Suprapubic skin (tissue), 4 donors: ENCODE results near the gene NPHP4. TPM values are rescaled to one million over a fixed set of nuclear protein-coding genes. Genes with fewer than 3 reads are reported as not detected.

Source experiments
- DNase-seq, 2 donors: peaks; one replicate each; pipeline ENCODE4 v3.0.0-alpha.2; 2019; ENCODE audit warnings: low spot score in 2 of 2
- H3K27ac ChIP-seq: fragments of 200-600 bp; sonication (generic); one replicate; pipeline ENCODE4 v1.5.1; 2019
- H3K27me3 ChIP-seq: fragments of 200-600 bp; sonication (generic); one replicate; pipeline ENCODE4 v1.5.1; 2019
- H3K36me3 ChIP-seq: fragments of 200-600 bp; sonication (generic); one replicate; pipeline ENCODE4 v1.5.1; 2019
- H3K4me1 ChIP-seq: fragments of 200-600 bp; sonication (generic); one replicate; pipeline ENCODE4 v1.5.1; 2019
- H3K4me3 ChIP-seq: fragments of 200-600 bp; sonication (generic); one replicate; pipeline ENCODE4 v1.5.1; 2019; ENCODE audit warnings: mild to moderate bottlenecking
- H3K9me3 ChIP-seq: fragments of 200-600 bp; sonication (generic); one replicate; pipeline ENCODE4 v1.5.1; 2019
- EP300 ChIP-seq: sonication (generic); formaldehyde crosslinking; IDR thresholded peaks from one replicate; pipeline ENCODE4 v1.6.1; 2017; ENCODE audit warnings: antibody characterized with exemption
- POLR2A ChIP-seq, 2 donors: fragments of 450-650 bp; IDR thresholded peaks; one replicate each; pipeline ENCODE4 v1.6.1; 2017; ENCODE audit warnings: antibody characterized with exemption in 2 of 2, mild to moderate bottlenecking in 2 of 2, moderate library complexity in 2 of 2
- POLR2AphosphoS5 ChIP-seq, 3 donors: sonication (generic); formaldehyde crosslinking; IDR thresholded peaks; one replicate each; pipeline ENCODE4 v1.6.1; 2017; ENCODE audit warnings: antibody characterized with exemption in 3 of 3
- WGBS: methylation state at CpG from one replicate; pipeline ENCODE4 v1.1.5; 2018; 5-methylcytosine and 5-hydroxymethylcytosine counted together
- total RNA-seq, 4 donors: library from RNA; depleted of rRNA; stranded (reverse); fragments of >200 nt; gene quantifications; one replicate each; pipeline ENCODE4 v1.1.0, GENCODE V29; 2016
- TF ChIP-seq, protein P1 (sequence below), 2 donors: fragments of 200-600 bp in 1 of 2; fragments of 450-650 bp in 1 of 2; sonication (generic) in 1 of 2; IDR thresholded peaks; one replicate each; pipeline ENCODE4 v1.5.1; 2016 to 2019; ENCODE audit warnings: antibody characterized with exemption in 2 of 2, mild to moderate bottlenecking in 1 of 2, moderate library complexity in 1 of 2

Gene NPHP4
- total RNA-seq, 4 donors from 2014 or later, result 26.3 to 33.7 (median 29.1) TPM

DNA sequence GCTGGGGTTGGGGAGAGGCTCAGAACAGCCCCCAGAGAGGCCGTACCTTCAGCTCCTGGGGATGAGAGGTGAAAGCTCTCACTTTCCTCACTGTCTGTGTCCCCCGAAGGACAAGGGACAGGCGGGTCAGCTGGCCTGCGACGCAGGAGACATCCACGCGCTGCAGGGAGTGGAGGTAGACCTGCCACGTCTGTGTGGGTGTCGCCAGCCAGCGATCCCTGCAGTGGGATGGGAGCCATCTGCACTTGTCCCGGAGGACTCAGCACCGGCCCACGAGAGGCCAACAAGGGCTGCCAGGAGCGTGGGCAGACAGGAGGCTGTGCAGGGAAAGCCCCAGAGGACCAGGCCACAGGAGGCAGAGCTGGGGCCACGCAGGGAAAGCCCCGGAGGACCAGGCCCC lies 127.2 kb downstream of the NPHP4 start:
- H3K27me3 ChIP-seq, result no peaks in the 10 kb centered on the region
- DNase-seq, result no peak
- no peaks in the 10 kb centered on the region for H3K9me3 ChIP-seq
- TF ChIP-seq POLR2AphosphoS5 (IDR thresholded peaks at IDR 0.05), result no peak
- no peak for TF ChIP-seq EP300
- TF ChIP-seq, protein P1, sequence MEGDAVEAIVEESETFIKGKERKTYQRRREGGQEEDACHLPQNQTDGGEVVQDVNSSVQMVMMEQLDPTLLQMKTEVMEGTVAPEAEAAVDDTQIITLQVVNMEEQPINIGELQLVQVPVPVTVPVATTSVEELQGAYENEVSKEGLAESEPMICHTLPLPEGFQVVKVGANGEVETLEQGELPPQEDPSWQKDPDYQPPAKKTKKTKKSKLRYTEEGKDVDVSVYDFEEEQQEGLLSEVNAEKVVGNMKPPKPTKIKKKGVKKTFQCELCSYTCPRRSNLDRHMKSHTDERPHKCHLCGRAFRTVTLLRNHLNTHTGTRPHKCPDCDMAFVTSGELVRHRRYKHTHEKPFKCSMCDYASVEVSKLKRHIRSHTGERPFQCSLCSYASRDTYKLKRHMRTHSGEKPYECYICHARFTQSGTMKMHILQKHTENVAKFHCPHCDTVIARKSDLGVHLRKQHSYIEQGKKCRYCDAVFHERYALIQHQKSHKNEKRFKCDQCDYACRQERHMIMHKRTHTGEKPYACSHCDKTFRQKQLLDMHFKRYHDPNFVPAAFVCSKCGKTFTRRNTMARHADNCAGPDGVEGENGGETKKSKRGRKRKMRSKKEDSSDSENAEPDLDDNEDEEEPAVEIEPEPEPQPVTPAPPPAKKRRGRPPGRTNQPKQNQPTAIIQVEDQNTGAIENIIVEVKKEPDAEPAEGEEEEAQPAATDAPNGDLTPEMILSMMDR (IDR thresholded peaks at IDR 0.05), result no peak
- no peak for TF ChIP-seq POLR2A (IDR thresholded peaks at IDR 0.05)
- H3K27ac ChIP-seq, result no peak overlapping the region
- H3K4me1 ChIP-seq, result no peaks in the 10 kb centered on the region
- WGBS, result 81% methylated on average over 12 of the region's 16 CpGs
- H3K4me3 ChIP-seq, result no peak overlapping the region
- peaks cover 68% of the 10 kb centered on the region for H3K36me3 ChIP-seq

DNA sequence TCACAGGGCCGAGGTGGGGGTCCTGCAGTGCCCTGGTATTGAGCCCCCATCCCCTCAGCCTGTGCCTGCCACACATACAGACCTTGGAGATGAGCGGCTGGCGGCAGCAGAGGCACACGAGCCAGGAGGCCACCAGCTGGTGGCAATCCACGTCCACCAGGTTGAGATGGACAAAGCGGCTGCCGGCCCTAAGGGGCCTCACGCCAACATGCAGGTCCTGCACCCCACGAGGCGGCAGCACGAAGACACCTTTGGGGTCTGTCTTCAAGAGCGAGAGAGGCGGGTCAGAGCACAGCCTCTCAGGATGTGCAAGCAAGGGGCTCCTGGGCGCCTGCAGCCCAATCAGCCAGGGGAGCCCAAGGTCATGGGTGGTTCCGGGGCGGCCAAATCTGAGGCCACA lies 128.0 kb downstream of the NPHP4 start:
- TF ChIP-seq EP300 (no peak), POLR2AphosphoS5 (IDR thresholded peaks at IDR 0.05) (no peak), POLR2A (IDR thresholded peaks at IDR 0.05) (no peak)
- TF ChIP-seq, protein P1 (IDR thresholded peaks at IDR 0.05), result no peak
- no peak for DNase-seq
- no peaks in the 10 kb centered on the region for H3K4me1 ChIP-seq
- H3K4me3 ChIP-seq, result no peak overlapping the region
- H3K9me3 ChIP-seq, result no peaks in the 10 kb centered on the region
- peaks cover 68% of the 10 kb centered on the region for H3K36me3 ChIP-seq
- no CpG with 5 or more reads among the region's 16 CpGs for WGBS
- H3K27ac ChIP-seq, result no peak overlapping the region
- H3K27me3 ChIP-seq, result no peaks in the 10 kb centered on the region

DNA sequence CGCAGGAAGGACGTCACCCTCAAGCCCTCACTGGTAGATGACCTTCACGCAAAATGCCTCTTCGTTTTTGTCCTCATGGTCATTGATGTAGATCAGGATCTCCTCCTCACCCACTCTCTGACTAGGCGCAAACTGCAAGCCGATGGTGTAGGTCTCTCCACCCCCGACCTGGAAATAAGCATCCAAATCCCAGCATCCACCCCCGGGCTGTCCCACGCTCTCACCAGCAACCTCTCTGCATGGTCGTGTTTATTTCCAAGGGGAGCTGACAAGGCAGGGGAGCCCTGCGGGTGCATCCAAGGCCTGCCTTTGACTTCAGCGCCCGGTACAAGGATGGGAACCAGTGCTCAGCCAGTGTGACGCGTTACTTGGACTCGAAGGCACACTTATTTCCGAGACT lies 129.0 kb downstream of the NPHP4 start:
- WGBS, result 93% methylated on average over 15 of the region's 17 CpGs
- DNase-seq, result no peak

DNA sequence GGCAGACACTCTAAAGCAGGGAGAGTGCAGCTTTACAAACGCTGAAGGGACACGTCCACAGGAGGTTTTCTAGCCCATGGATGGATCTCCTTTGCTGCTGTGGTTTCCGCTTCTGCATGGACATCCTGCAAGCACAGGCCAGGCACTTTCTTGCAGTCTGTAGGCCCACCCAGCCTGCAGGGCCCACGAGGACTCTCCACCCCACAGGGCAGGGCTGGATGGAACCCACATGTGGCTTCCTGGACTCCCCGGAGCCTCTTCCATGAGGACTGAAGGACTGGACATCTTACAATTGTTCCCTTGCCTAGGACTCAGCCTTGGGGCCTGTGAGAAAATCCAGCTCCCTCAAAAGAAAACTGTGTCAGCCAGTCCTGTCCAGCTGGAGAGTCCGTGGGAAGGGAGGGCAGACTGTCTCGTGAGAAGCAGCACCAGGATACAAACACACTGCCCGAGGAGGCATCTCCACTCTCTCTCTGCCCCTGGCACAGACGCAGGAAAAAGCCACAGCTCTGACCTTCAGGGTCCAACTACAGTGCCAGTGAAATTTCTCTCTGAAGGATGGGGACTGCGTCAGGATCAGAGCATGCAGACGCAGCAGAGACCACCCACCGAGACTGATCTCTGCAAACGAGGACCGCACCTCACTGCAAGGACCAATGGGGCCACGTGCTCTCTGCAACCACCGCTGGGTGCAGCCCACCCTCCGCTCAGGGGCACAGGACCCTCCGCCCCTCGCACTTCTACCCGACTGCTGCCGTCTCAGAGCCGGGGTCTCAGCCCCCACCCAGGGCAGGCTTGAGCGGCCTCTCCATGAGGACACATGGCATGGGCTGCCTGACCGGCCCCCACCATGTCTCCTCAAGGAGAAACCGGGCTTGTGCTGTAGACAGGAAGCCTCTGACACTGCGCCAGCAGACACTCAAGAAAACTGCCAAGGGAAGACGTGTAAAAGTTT lies 130.1 kb downstream of the NPHP4 start:
- Histone ChIP-seq H3K4me3 (no peak overlapping the region), H3K9me3 (no peaks in the 10 kb centered on the region), H3K27ac (no peak overlapping the region), H3K27me3 (no peaks in the 10 kb centered on the region), H3K4me1 (no peaks in the 10 kb centered on the region), H3K36me3 (peaks cover 65% of the 10 kb centered on the region)
- TF ChIP-seq POLR2A (IDR thresholded peaks at IDR 0.05) (no peak), POLR2AphosphoS5 (IDR thresholded peaks at IDR 0.05) (no peak)
- TF ChIP-seq, protein P1 (IDR thresholded peaks at IDR 0.05), result no peak
- 88% methylated on average over 23 of the region's 27 CpGs for WGBS
- DNase-seq, result no peak

More for the DNA sequence above, 129.0 kb downstream of the NPHP4 start:
- Histone ChIP-seq H3K27me3 (no peaks in the 10 kb centered on the region), H3K27ac (no peak overlapping the region), H3K9me3 (no peaks in the 10 kb centered on the region), H3K4me1 (no peaks in the 10 kb centered on the region), H3K4me3 (no peak overlapping the region), H3K36me3 (peaks cover 75% of the 10 kb centered on the region)
- TF ChIP-seq EP300, result no peak
- TF ChIP-seq POLR2AphosphoS5 (IDR thresholded peaks at IDR 0.05), result no peak
- no peak for TF ChIP-seq POLR2A (IDR thresholded peaks at IDR 0.05)
- TF ChIP-seq, protein P1 (IDR thresholded peaks at IDR 0.05), result no peak

DNA sequence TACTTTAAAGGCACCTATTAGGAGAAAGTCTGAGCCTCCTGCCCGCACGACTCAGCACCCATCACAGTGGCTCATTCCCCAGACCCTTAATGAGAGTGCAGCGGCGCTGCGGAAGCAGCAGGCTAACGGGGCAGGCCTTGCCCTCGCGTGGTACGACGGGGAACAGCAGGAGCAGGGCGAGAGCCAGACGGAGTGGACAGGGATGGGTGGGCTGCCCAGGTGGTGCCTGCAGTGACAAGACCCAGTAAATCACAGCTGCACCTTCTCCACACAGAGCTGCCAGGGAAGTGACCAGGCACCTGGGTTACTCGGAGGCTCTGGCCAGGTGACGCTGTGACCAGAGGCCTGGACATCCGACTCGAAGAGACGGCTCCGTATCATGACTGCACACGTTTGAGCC lies 131.9 kb downstream of the NPHP4 start:
- no peak overlapping the region for H3K27ac ChIP-seq
- no peaks in the 10 kb centered on the region for H3K27me3 ChIP-seq
- H3K36me3 ChIP-seq, result peaks cover 51% of the 10 kb centered on the region
- no peak for DNase-seq
- TF ChIP-seq EP300 (no peak), POLR2A (IDR thresholded peaks at IDR 0.05) (no peak), POLR2AphosphoS5 (IDR thresholded peaks at IDR 0.05) (no peak)
- TF ChIP-seq, protein P1 (IDR thresholded peaks at IDR 0.05), result no peak
- 79% methylated on average over 18 of the region's 19 CpGs for WGBS
- no peak overlapping the region for H3K4me3 ChIP-seq
- no peaks in the 10 kb centered on the region for H3K4me1 ChIP-seq
- H3K9me3 ChIP-seq, result no peaks in the 10 kb centered on the region
